Measurements from ENCODE around the gene PLCL1. TPM values are rescaled to one million over a fixed set of nuclear protein-coding genes. Genes with fewer than 3 reads are reported as not detected.

Gene PLCL1
- polyA plus RNA-seq, 3 donors: 0.69 to 1.4 (median 0.79) TPM

- no peaks in the 10 kb centered on the region for H4K20me1 ChIP-seq (ENCODE audit: insufficient read depth, low read length)
- no peak overlapping the region for H3K4me3 Mint-ChIP-seq
These were observed 84.6 kb downstream of the PLCL1 start for GRCh38 chr2:197889041-197889440.

GRCh38 chr2:197890168-197890567 lies 85.8 kb downstream of the PLCL1 start:
- H3K4me3 ChIP-seq (replicated peaks in 1 of 3; ENCODE audit: low read depth in 2 of 3, low read length in 3 of 3): no peak overlapping the region
- no CpG with 5 or more reads among the region's 1 CpG for WGBS (ENCODE audit: insufficient coverage)
- H3K27ac Mint-ChIP-seq: peak overlapping the region in 3 of 7 donors; percentile 58 to 72 (median 66)
- H3K36me3 Mint-ChIP-seq: peaks cover 1 to 3% of the 10 kb centered on the region in 2 donors
- H3K4me3 Mint-ChIP-seq: no peak overlapping the region
- intact Hi-C loops (cut with micrococcal nuclease): no loop called here
- H3K36me3 ChIP-seq (replicated peaks in 1 of 2; ENCODE audit: control insufficient read depth in 1 of 2, insufficient read depth in 2 of 2, low read length in 2 of 2): no peaks in the 10 kb centered on the region
- no peaks in the 10 kb centered on the region for H3K9me3 ChIP-seq (replicated peaks in 1 of 2; ENCODE audit: control insufficient read depth in 1 of 2, insufficient read depth in 1 of 2, low read length in 2 of 2)
- peak in 2 of 3 donors; percentile 29 to 42 for DNase-seq
- no peaks in the 10 kb centered on the region for H4K20me1 ChIP-seq (ENCODE audit: insufficient read depth, low read length)
- H3K9ac ChIP-seq (ENCODE audit: insufficient read depth, low read length, poor library complexity, severe bottlenecking): no peak overlapping the region
- H3K4me2 ChIP-seq (replicated peaks; ENCODE audit: extremely low read depth, low read length, poor library complexity, severe bottlenecking): no peak overlapping the region
- no peaks in the 10 kb centered on the region for H3K27me3 ChIP-seq (ENCODE audit: control insufficient read depth in 2 of 2, insufficient read depth in 2 of 2, low read length in 2 of 2)
- H3K4me1 ChIP-seq (ENCODE audit: control insufficient read depth in 1 of 2, insufficient read depth in 2 of 2, low read length in 2 of 2): peaks cover 18 to 29% of the 10 kb centered on the region in 2 donors
- H3K79me2 ChIP-seq (ENCODE audit: insufficient read depth, low read length): no peaks in the 10 kb centered on the region
- H2AFZ ChIP-seq (ENCODE audit: insufficient read depth, low read depth, low read length, poor library complexity, severe bottlenecking): no peak overlapping the region
- H3K9me3 Mint-ChIP-seq: no peaks in the 10 kb centered on the region
- peak overlapping the region in 1 of 2 donors; percentile 77 for H3K27ac ChIP-seq (ENCODE audit: low read depth in 1 of 2, low read length in 2 of 2)
- peaks cover 24% of the 10 kb centered on the region for H3K4me1 Mint-ChIP-seq
- TF ChIP-seq, protein P1, sequence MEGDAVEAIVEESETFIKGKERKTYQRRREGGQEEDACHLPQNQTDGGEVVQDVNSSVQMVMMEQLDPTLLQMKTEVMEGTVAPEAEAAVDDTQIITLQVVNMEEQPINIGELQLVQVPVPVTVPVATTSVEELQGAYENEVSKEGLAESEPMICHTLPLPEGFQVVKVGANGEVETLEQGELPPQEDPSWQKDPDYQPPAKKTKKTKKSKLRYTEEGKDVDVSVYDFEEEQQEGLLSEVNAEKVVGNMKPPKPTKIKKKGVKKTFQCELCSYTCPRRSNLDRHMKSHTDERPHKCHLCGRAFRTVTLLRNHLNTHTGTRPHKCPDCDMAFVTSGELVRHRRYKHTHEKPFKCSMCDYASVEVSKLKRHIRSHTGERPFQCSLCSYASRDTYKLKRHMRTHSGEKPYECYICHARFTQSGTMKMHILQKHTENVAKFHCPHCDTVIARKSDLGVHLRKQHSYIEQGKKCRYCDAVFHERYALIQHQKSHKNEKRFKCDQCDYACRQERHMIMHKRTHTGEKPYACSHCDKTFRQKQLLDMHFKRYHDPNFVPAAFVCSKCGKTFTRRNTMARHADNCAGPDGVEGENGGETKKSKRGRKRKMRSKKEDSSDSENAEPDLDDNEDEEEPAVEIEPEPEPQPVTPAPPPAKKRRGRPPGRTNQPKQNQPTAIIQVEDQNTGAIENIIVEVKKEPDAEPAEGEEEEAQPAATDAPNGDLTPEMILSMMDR (IDR thresholded peaks at IDR 0.05): no peak
- H3K27me3 Mint-ChIP-seq (ENCODE audit: low read depth in 3 of 3): peaks cover 0 to 3% (median 0%) of the 10 kb centered on the region in 3 donors

More at GRCh38 chr2:197889041-197889440, 84.6 kb downstream of the PLCL1 start:
- Mint-ChIP-seq H3K9me3 (peaks cover 0 to 5% (median 0%) of the 10 kb centered on the region in 7 donors), H3K36me3 (peaks cover 1 to 3% of the 10 kb centered on the region in 2 donors), H3K27me3 (ENCODE audit: low read depth in 3 of 3) (peaks cover 0 to 3% (median 0%) of the 10 kb centered on the region in 3 donors), H3K4me1 (peaks cover 14% of the 10 kb centered on the region), H3K27ac (peak overlapping the region; percentile 71 to 92 (median 85))
- Histone ChIP-seq H3K27ac (ENCODE audit: low read depth in 1 of 2, low read length in 2 of 2) (peak overlapping the region in 1 of 2 donors; percentile 77), H3K9me3 (replicated peaks in 1 of 2; ENCODE audit: control insufficient read depth in 1 of 2, insufficient read depth in 1 of 2, low read length in 2 of 2) (no peaks in the 10 kb centered on the region), H3K4me1 (ENCODE audit: control insufficient read depth in 1 of 2, insufficient read depth in 2 of 2, low read length in 2 of 2) (peaks cover 14 to 20% of the 10 kb centered on the region in 2 donors), H3K9ac (ENCODE audit: insufficient read depth, low read length, poor library complexity, severe bottlenecking) (no peak overlapping the region), H3K4me3 (replicated peaks in 1 of 3; ENCODE audit: low read depth in 2 of 3, low read length in 3 of 3) (no peak overlapping the region), H3K79me2 (ENCODE audit: insufficient read depth, low read length) (no peaks in the 10 kb centered on the region), H2AFZ (ENCODE audit: insufficient read depth, low read depth, low read length, poor library complexity, severe bottlenecking) (no peak overlapping the region), H3K27me3 (ENCODE audit: control insufficient read depth in 2 of 2, insufficient read depth in 2 of 2, low read length in 2 of 2) (no peaks in the 10 kb centered on the region), H3K4me2 (replicated peaks; ENCODE audit: extremely low read depth, low read length, poor library complexity, severe bottlenecking) (peak overlapping the region; percentile 37), H3K36me3 (replicated peaks in 1 of 2; ENCODE audit: control insufficient read depth in 1 of 2, insufficient read depth in 2 of 2, low read length in 2 of 2) (no peaks in the 10 kb centered on the region)
- TF ChIP-seq, protein P1 (IDR thresholded peaks at IDR 0.05): no peak
- DNase-seq: peak; percentile 87 to 96 (median 93)
- intact Hi-C loops (cut with micrococcal nuclease): no loop called here
- WGBS (ENCODE audit: insufficient coverage): no CpG with 5 or more reads among the region's 2 CpGs

All from CD14-positive monocyte (primary cell).